Measurements from ENCODE around the gene BAIAP2L1.
"Not testable (repeated sequence)": the region's sequence is repeated elsewhere in the genome, so short reads cannot be mapped to it uniquely, and the experiment has no call there.

The BAIAP2L1 gene

GRCh38 chr7:98400542-98401340 is at the start of gene BAIAP2L1:
TSS of gene BAIAP2L1 (minus strand) at chr7:98401090. CDS start at chr7:98400852, 238 bp downstream.
- DNase-seq = peak; percentile 75

- no peak for DNase-seq
These were observed 47.9 kb upstream of the BAIAP2L1 start for GRCh38 chr7:98448766-98449165.

GRCh38 chr7:98440992-98441391 is 40.1 kb upstream of the BAIAP2L1 start:
- not testable (repeated sequence) for DNase-seq

GRCh38 chr7:98439484-98439883 is 38.6 kb upstream of the BAIAP2L1 start:
- DNase-seq = no peak

GRCh38 chr7:98434087-98434486 is 33.2 kb upstream of the BAIAP2L1 start:
- no peak for DNase-seq

- no peak for DNase-seq
These were observed 28.9 kb upstream of the BAIAP2L1 start for GRCh38 chr7:98429799-98430198.

GRCh38 chr7:98423043-98423442 is 22.2 kb upstream of the BAIAP2L1 start:
- DNase-seq = no peak

GRCh38 chr7:98420966-98421612 is 20.2 kb upstream of the BAIAP2L1 start:
- peak; percentile 63 for DNase-seq

- not testable (repeated sequence) for DNase-seq
These were observed 19.1 kb upstream of the BAIAP2L1 start for GRCh38 chr7:98419988-98420387.

- not testable (repeated sequence) for DNase-seq
These were observed 18.4 kb upstream of the BAIAP2L1 start for GRCh38 chr7:98419316-98419691.

- no peak for DNase-seq
These were observed 17.9 kb upstream of the BAIAP2L1 start for GRCh38 chr7:98418636-98419315.

GRCh38 chr7:98418271-98418635 is 17.4 kb upstream of the BAIAP2L1 start:
- DNase-seq = no peak

GRCh38 chr7:98417604-98418270 is 16.8 kb upstream of the BAIAP2L1 start:
- DNase-seq = not testable (repeated sequence)

GRCh38 chr7:98414205-98414900 is 13.5 kb upstream of the BAIAP2L1 start:
- DNase-seq = no peak

- not testable (repeated sequence) for DNase-seq
These were observed 12.8 kb upstream of the BAIAP2L1 start for GRCh38 chr7:98413655-98414054.

- no peak for DNase-seq
These were observed 9.0 kb upstream of the BAIAP2L1 start for GRCh38 chr7:98409843-98410242.

GRCh38 chr7:98408146-98408545 is 7.3 kb upstream of the BAIAP2L1 start:
- DNase-seq = not testable (repeated sequence)

GRCh38 chr7:98406827-98407226 is 5.9 kb upstream of the BAIAP2L1 start:
- no peak for DNase-seq

- no peak for DNase-seq
These were observed 4.0 kb upstream of the BAIAP2L1 start for GRCh38 chr7:98404840-98405239.

- no peak for DNase-seq
These were observed 874 bp downstream of the BAIAP2L1 start for GRCh38 chr7:98399890-98400541.

GRCh38 chr7:98399462-98399861 is 1.4 kb downstream of the BAIAP2L1 start:
- no peak for DNase-seq

Data from stimulated activated CD4-positive, alpha-beta T cell treated with anti-CD3 and anti-CD28 coated beads, Interleukin-12 subunit alpha, Interleukin-12 subunit beta, amount 100 ng/mL, for 4 hours (primary cell).